NCI-H524 (cell line): ENCODE measurements around the gene SLC29A2.

Source experiments
- DNase-seq, 2 experiments: peaks; one replicate each; lab custom pipeline; 2025; lab: John Stamatoyannopoulos, UW

Gene SLC29A2

DNA sequence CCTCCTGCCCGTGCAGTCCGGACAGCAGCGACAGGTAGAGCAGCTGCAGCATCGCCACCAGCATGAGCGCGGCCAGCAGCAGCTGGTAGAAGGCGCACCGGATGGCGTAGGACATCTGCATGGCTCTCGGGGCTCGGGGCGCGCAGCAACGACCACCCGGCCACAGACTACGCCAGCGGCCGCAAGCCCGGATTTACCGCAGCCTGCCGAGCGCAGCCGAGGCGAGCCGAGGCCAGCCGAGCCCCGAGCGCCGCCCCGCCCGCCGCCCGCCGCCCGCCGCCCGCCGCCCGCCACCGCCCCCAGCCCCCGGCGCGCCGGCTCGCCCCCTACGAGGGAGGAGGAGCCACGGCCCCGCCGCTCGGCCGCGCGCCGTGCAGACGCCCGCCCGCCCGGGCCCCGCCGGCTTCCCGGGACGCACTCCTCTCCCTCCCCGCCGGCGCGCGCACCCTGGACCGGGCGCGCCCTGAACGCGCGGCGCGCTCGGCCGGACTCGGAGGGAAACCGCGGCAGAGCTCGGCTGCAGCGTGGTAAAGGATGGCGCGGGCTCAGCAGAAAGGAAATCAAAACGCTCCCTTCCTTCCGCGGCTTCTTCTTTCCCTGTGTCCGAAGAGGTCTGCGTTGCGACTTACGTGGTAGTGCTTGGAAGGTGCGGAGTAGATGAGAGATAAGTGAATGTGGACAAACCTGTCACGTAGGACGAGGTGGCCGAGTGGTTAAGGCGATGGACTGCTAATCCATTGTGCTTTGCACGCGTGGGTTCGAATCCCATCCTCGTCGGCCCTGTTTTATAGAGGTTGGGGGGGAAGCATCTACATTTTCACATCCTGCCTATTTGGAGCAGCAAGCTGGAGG lies 23.9 kb downstream of the SLC29A2 start, which contains the start of gene B4GAT1:
Gene B4GAT1, minus strand, starts transcription at position 205 of the 852 bp plus-strand sequence. Its CDS starts 84 bp downstream, at position 121.
- DNase-seq, result peak; percentile 82 to 88

DNA sequence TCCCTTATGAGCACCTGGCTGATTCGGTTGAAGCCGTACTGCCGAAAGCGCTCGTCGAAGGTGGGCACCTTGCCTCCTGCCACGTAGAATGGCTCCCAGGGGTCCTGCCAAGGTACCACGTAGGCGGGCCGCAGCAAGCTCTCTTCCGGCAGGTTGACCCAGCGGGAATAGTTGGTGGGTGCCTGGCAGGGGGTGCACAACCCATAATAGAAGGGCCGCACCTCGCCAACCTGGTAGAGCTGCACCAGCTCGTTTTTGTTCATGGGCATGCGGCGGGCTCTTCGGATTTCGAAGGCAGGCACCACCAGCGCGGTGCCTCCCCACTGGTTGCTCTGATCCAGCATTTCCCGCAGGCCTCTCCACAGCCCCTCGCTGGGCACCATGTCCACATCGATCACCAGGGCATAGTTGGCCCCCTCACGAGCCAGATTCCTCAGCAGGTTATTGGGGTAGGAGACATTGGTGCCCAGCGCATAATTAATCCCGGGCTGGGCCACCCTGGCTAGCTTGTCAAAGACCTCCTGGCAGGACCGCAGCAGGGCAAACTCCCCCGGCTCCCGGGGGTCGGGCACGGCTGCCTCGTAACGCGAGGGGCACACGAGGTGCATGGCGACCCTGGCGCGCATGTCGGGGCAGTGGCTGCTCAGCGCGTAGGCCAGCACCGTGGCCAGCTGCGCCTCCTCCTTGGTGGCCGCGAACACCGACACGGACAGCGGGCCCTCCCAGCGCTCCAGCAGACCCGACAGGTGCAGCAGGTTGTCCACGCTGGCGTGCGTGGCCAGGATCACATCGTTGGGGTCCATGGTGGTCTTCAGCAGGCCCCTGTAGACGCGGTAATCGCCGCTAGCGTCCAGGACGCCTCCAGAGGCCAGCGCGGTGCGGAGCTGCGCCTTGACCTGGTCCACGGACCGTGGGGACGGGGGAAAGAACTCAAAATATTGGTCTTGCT lies 24.8 kb downstream of the SLC29A2 start:
- no peak for DNase-seq

DNA sequence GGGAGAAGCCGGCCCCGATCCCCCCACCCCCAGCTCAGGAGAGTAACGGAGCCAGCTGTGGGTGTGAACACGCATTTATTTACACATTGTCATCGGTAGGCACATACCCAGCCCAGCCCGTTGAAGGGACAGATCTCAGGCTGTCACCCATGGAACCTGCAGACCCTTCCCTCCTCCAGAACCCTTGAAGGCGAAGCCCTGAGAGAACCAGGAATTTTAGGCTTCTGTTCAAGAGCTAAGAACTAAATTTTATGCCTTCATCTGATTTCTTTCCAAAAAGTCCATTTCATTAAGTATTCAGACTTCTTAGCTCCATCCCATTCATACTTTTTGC lies 26.3 kb downstream of the SLC29A2 start:
- no peak for DNase-seq

DNA sequence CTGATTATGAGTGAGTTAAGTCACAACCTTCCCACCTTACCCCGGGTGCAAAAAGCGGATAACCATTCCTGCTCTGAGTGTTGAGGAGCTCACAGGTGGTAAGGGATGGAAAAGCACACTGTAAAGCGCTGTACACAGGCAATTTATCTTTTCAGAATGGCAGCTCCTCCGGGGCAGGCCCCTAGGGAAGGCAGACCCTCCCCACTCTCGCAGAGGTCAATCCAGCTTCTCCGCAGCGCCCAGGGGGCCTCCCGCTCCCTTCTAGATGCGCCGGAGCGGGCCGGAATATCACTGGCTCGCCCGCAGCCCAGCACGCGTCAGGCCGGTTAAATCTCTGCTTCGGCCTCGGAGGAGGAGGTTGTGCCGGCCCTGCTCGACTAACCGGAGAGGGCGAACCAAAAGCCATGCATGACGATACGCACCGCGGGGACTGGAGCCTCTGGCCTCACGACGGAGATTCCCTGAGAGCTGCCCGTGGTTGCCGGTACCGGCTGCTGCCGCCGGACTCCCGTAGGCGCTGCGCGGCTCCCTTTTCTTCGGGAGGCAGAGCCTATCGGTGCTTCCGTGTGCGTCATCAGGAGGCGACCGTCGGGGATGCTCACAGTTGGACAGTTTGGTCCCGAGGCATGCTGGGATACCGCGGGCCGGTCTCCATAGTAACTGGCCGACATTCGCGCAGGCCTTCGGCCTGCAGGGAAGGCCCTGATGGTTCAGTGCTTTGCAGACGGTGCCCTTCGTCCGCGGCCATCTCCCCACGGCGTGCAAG lies 26.8 kb downstream of the SLC29A2 start, which contains the start of gene BRMS1:
Gene BRMS1, minus strand, starts transcription at position 555 of the 766 bp plus-strand sequence. CDS start 2,870 bp downstream, outside the sequence.
- peak; percentile 79 to 91 for DNase-seq

DNA sequence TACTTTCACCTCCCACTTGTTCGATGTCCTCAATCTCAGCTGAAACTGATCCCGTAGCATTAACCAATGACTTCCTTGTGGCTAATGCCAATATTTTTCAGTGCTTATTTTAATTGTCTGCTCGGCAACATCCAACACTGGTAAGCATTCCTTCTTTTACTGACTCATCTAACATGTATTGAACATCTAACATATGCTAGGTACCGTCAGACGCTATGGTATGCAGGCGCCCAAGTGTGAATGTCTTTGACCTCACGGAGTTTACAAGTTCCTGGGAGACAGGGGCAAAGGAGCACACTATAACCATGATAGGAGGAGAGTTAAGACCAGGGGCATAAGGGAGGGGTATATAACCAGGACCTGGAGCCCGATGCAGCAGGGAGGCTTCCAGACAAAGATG lies 28.4 kb downstream of the SLC29A2 start:
- no peak for DNase-seq

DNA sequence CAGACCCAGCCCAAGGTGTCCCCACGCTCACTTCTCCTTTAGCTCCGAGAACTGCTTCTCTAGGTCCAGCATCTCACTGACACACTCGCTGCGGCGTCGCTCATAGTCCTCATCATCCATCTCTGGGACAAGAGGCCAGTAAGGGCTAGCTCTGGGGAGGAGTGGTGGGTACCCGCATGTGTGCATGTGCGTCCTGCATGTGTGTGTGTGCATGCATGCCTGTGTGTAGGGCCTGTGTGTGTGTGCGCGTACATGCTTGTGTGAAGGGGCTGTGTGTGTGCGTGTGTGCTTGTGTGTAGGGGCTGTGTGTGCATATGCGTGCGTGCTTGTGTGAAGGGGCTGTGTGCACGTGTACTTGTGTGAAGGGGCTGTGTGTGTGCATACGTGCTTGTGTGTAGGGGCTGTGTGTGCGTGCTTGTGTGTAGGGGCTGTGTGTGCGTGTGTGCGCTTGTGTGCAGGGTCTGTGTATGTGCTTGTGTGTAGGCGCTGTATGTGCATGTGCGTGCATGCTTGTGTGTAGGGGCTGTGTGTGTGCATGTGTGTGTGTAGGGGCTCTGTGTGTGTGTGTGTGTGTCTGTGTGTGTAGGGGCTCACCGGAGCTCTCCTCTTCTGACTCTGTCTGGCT lies 29.9 kb downstream of the SLC29A2 start:
- no peak for DNase-seq

DNA sequence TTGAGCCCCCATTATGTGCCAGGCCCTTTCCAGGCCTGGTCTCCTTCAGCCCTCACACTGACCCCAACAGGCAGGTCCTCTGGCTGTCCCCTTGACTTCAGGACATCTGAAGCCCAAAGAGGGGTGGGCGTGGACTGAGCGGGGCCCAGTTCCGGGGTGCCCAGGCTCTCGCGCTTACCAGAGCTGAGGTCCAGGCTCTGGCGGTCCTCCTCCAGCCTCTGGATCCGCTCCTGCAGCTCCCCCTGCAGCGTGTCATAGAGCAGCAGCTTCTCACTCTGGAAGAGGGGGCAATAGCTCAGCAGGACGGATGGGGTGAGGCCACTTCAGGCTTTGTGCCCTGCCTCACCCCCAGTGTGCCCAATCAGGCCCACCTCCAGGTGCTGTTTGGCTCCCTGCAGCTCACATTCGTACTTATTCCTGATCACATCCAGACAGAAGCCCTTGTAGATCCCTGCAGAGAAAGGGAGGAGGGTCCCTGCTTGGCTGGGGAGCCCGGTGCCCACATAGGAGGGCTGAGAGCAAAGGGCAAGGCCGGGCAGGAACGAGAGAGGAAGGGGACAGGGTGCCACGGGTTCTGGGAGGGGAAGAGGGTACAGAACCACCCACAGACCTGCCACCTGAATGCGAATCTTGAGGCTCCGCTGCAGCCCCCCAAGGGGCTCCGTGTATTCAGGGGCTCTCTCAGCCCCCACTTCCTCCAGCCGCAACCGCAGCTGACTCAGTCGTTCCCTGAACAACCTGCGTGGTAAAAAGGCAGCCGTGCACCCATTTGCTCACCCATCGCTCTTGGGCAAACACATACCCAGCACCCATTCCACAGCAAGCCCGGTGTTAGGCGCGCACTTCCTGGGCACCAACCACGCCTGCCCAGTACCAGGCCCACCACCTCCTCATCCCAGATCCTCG lies 30.7 kb downstream of the SLC29A2 start:
- no peak for DNase-seq

DNA sequence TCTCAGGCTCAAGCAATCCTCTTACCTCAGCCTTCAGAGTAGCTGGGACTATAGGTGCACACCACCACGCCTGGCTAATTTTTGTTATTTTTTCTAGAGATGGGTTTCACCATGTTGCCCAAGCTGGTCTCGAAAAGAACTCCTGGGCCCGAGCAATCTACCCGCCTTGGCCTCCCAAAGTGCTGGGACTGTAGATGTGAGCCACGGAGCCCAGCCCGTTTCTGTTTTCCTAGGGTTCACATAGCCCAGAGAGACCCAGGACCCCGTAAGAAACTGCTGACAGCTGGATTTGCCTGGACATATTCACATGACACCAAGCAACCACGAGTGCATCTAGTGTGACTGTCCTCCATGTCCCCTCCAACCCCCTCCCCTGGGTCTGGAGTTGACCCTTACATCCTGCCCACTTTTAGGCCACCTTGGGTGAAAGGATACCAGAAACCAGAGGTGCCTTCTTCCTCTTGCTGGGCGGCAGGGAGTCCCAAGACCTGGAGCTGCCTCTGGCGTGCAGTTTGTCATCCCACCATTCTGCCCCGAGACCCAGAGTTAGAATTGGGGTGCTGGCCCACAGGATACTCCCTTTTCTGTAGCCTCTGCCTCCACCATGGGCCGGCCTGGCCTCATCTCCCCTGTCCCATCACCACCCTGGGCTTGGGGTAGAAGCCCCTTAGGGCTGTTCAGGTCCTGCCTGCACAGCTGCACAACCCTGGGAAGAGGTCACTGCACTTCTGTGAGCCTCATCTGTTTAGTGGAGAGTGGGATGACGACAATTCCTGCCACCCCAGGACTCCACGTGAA lies 31.7 kb downstream of the SLC29A2 start:
- no peak for DNase-seq

DNA sequence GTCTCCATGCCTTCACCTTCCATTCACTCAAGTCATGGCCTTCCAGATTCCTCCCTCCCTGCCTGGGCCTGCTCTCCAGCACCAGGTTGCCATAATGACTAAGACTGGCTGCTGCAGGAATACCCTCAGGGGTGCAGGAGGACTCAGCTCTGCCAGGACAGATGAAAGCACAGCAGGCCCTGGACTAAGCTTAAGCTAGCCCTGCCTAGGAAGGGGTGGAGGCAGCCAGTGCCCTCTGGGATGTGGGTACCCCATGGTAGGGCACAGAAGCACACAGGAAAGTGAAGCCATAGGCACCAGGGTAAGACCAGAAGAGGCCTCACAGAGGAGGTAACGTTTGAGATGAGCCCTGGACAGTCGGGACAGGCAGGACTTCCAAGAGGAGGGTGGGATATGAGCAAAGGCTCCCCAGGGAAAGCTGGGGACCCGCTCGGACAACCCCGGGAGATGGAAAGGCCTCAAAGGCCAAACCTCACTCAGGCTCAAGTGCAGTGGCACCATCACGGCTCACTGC lies 32.3 kb downstream of the SLC29A2 start:
- no peak for DNase-seq

DNA sequence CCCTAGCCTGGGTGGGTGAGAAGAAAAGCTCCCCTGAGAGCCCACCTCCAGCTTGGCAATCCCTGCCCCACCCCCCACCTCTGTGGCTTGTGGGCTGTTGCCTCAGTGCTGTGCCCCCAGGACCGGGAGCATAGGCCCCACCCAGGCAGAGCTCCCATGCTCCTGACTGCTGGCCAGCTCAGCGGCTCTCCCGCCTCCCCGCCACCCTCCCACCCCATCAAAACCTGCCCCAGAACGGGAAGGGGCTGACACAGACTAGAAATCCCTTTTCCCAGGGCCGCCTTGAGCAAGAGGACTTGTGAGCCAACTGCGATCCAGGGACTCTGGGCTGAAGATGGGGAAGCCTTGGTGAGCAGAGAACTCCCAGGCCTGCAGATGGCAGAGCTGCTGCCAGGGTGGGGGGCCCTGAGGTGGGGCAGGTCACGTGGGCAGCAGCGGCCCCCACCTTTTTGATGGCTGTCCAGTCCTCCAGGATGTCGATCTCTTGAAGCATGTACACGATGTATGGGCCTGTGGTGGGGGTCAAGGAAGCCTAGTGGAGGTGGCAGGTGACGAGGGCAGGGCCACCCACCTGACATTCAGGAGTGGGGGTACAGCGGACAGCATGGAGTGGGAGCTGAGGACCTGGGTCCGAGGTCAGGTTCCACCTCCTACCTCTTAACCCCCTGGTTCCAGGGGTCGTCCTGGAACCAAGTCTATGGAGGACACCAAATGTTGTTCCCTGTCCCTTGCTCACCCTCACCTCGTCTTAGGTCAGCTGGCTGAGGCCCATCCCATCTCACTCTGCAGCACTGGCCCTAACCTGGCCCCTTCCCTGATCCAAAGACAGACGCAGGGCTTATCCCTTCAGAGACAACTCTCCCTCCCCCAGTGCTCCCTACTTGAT lies 33.0 kb downstream of the SLC29A2 start:
- DNase-seq, result no peak

DNA sequence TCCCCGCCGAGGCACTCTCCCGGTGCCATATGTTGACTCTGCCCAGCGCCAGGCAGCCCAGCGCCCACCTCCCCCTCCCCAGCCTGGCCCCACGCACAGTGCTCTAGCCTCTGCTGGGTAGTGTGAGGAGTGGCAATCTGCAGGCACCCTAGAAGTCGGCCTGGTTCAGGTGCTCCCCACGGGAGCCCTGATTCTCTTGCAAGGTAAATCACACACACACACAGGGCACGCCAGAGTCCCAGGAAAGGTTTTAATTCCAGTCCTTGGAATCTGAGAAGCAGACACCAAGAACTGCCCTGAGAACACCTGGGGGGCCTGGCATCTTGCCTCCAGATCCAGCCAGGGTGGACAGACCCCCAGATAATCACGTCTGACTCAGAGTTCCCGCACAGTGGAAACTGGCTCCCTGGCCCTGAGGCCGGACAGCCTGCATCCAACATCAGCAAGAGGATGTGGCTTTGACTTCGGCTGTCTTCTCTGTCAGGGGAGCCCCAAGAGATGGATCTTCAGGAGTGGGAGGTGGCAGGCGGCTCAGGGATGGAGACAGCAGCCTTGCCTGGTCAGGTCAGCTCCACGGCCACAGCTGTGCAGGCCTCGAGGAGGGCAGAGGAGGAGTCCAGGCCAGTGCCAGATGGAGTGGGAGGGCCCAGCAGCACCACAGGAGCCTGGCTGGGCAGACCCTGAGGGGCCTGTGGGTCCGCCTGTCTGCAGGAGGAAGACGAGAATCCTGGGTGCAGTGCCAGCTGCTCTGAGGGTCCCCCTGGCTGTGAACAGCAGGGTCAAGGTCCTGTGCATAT lies 34.3 kb downstream of the SLC29A2 start:
- DNase-seq, result peak; percentile 87 to 91

DNA sequence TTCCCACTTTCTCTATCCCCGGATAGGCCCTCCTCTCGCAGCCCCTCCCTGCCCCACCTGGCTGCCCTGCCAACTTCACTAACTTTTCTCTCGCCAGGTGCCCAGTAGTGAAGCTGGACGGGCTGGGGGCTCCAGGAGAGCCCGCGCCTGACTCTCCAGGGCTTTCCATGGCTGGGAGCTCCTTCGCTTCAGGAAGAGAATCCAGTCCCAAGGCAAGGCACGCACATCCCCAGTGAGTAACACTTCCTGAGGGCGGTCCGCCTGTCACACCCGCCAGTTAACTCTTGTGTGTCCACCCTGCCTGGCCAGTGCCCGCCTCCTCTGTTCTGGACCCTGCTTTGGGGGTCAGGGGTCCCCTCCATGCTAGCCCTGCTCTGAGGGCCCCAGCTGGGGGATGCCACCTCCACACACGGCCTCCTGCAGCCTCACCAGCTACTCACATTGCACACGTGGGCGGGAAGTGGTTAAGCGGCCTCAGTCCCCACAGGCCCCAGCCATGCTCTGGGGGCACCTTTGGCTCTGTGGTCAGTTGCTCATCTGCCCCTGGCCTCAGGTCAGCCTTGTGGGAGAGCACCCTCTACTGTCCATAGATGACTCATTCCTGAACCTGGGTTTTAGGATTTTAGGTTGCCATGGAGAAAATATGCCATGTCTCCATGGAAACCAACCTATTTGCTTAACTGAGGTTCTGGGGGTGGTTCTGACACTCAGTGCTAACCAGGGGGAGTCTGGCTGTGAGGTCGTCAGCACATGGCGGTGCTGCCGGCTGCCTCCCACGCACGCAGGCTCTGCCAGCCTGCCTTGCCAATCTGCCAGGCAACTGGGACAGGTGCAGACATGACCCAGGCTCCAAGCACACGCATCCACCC lies 35.1 kb downstream of the SLC29A2 start, which contains the start of gene RIN1:
Gene RIN1, minus strand, starts transcription at position 201 of the 869 bp plus-strand sequence. Its CDS starts 32 bp downstream, at position 169.
- DNase-seq, result peak; percentile 84 to 93

DNA sequence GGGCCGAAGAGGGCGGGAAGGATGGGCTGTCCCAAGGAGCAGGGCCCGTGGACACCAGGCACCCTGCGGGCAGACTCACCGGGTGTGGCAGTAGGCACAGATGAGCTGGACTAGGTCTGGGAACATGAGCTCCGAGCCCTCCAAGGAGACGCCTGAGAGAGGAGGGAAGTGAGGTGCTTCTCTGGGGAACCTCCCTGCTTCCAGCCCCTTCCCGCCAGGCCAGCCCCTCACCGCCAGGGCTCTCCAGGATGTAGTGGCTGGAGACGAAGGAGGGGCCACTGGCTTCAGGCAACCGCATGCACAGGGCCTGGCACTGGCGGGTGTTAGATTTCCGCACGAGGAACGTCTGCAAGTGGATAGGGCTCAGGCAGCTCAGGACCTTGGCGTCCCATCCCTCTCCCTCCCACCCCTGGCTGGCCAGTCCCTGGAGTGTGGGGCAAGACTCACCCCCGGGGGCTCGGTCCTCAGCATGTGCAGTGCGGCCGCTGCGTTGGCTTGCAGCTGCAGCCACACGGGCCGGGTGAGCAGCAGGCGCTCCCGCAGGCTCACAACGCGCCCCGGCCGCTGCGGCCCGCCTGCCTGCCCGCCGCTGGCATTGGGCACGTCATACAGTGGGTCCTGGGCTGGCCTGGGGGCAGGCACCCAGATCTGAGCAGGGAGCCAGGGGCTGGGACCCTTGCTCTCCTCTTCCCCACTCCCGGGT lies 35.9 kb downstream of the SLC29A2 start:
- DNase-seq, result no peak

DNA sequence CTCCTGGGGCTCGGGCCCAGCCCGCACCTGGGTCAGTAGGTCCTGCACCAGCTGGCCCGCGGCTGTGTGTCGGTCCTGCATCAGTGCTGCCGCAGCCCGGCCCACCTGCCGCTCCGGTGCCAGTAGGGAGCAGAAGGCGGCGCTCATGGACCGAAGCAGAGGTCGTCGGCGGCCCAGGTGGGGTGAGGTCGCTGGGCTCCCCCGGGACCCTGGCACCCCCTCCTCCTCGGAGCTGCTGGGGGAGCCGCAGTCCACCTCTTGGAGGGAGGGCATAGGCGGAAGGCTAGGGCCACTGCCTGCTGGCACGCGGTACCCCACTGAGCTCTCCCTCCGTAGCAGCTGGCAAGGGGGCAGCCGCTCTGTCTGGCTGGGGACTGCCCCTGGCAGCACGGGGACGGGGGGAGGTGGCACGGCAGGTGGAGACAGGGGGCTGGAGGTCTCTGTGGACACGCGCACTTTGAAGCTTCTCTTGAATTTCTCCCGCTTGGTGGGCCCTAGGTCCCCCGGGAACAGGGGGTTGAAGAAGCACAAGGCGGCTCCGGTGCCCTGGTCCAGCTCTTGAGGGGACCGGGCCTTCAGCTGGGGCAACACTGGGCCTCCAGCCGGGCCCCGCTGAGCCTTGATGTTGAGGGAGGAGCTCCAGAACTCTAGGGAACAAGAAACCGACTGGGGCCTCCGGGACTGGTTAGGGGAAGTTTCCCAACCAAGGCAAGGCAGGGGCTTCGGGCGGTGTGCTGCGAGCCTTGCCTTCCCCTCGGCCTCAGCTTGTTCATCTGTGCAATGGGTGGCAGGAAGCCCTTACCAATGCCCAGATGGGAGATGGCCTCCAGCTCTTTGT lies 36.7 kb downstream of the SLC29A2 start:
- DNase-seq, result peak; percentile 39 to 60
